K562 (cell line): Measurements from ENCODE around the gene VGLL3.

ENCODE experiments used
- C11orf30 ChIP-seq: fragments of 450-650 bp; IDR thresholded peaks from 2 replicates; pipeline ENCODE4 v1.6.1; 2016; ENCODE audit warnings: low read depth, mild to moderate bottlenecking
- CREM ChIP-seq: IDR thresholded peaks from 2 replicates; pipeline ENCODE4 v1.6.1; 2014; ENCODE audit warnings: antibody characterized with exemption, low read depth
- CTCF ChIP-seq, 3 experiments: IDR thresholded peaks in 2 of 3; conservative IDR thresholded peaks in 1 of 3; 2 replicates each; pipeline ENCODE4 v1.5.1; 2011 to 2012; ENCODE audit warnings: low read length in 3 of 3, mild to moderate bottlenecking in 3 of 3, control low read depth in 2 of 3, improper control_type of control experiment in 1 of 3, inconsistent platforms in 1 of 3, low read depth in 1 of 3, mixed read lengths in 1 of 3, moderate library complexity in 1 of 3; ENCODE audit not compliant: insufficient read depth in 2 of 3
- MAFF ChIP-seq: IDR thresholded peaks from 2 replicates; pipeline ENCODE4 v1.6.1; 2012; ENCODE audit warnings: low read length, improper control_type of control experiment
- SNAPC5 ChIP-seq: fragments of 250-450 bp; sonication (Bioruptor Pico); IDR thresholded peaks from 2 replicates; pipeline ENCODE4 v1.8.0; 2021; ENCODE audit warnings: moderate library complexity, mild to moderate bottlenecking, inconsistent platforms
- ZNF347 ChIP-seq: fragments of 450-650 bp; formaldehyde crosslinking; IDR thresholded peaks from 2 replicates; pipeline ENCODE4 v1.4.0; 2020; ENCODE audit warnings: low read depth, mild to moderate bottlenecking, moderate library complexity

- TF ChIP-seq MAFF (no peak), ZNF347 (CRISPR knock-in tag) (no peak), CTCF (IDR thresholded peaks at IDR 0.05 in 2 of 3, conservative IDR thresholded peaks at IDR 0.05 in 1 of 3; ENCODE audit: insufficient read depth in 2 of 3, low read depth in 1 of 3, low read length in 3 of 3) (no peak), CREM (no peak), SNAPC5 (CRISPR knock-in tag) (no peak), C11orf30 (no peak)
Measured at GRCh38 chr3:86958534-86958933, 32.4 kb downstream of the VGLL3 start.
